ENCODE results near the gene CST6.
A peak's percentile ranks its signal among the peaks of the same experiment; 100 is the strongest.

Gene CST6

DNA sequence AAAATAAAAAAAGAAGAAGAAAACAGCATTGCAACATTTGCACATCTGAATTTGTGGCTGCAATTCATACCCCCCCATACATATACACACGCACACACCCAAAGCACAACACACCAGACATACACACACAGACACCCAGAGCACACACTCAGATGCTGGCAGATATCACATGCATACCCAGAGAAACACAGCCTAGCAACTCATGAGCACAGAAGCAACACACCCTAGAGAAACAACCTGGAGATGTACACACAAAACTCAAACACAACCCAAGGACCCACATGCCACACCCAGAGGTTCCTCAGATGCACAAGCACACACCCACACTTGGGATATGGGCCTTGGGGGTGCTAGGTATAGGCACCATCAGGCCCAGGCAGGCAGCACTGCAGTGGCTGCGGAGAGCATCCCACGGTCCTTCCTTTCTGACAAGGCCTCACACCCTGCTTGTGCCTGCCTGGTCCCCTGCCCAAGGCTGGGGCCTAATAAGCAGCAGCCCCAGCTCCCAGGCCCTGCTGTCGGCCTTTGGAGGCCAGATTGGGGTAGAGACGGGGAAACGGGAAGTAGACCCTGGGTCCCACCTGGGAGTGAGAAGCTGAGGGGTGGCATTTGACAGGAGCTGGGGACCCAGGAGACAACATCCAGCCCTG lies 3.1 kb downstream of the CST6 start:
- H3K4me1 ChIP-seq, result peaks cover 14% of the 10 kb centered on the region
- no peaks in the 10 kb centered on the region for H3K36me3 ChIP-seq (ENCODE audit: control insufficient read depth, insufficient read depth, low read length)
- peak overlapping the region; percentile 56 for H2AFZ ChIP-seq
- H3K4me3 ChIP-seq (ENCODE audit: low read depth, low read length), result no peak overlapping the region
- no peak overlapping the region for H3K4me2 ChIP-seq (ENCODE audit: low read length)
- H3K9ac ChIP-seq, result no peak overlapping the region
- H3K9me3 ChIP-seq (ENCODE audit: control insufficient read depth, low read length), result no peaks in the 10 kb centered on the region
- peak overlapping the region; percentile 92 for H3K27ac ChIP-seq
- TF ChIP-seq, protein P1, sequence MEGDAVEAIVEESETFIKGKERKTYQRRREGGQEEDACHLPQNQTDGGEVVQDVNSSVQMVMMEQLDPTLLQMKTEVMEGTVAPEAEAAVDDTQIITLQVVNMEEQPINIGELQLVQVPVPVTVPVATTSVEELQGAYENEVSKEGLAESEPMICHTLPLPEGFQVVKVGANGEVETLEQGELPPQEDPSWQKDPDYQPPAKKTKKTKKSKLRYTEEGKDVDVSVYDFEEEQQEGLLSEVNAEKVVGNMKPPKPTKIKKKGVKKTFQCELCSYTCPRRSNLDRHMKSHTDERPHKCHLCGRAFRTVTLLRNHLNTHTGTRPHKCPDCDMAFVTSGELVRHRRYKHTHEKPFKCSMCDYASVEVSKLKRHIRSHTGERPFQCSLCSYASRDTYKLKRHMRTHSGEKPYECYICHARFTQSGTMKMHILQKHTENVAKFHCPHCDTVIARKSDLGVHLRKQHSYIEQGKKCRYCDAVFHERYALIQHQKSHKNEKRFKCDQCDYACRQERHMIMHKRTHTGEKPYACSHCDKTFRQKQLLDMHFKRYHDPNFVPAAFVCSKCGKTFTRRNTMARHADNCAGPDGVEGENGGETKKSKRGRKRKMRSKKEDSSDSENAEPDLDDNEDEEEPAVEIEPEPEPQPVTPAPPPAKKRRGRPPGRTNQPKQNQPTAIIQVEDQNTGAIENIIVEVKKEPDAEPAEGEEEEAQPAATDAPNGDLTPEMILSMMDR (IDR thresholded peaks at IDR 0.05), result no peak
- H3K79me2 ChIP-seq, result no peaks in the 10 kb centered on the region
- H3K27me3 ChIP-seq (ENCODE audit: control insufficient read depth, insufficient read depth, low read length), result no peaks in the 10 kb centered on the region

DNA sequence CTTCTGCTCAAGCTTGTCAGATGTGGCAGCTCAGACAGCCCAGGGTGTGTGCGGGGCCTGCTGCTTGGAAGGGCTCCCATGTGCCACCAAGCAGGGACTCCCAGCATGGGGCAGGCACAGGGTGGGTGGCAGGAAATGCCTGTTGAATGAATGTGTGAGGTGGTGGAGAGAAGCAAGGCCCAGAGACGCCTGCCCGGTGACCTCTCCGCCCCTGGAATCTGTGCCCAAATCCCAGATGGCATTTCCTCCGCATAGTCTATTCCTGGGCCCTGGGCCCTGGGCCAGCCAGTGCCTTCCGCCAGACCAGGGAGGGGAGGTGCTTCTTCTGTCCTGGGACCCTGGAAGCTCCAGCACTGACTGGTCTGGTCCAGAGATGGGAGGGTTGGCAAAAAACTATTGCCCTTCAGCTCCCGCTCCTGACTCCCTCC lies 3.7 kb downstream of the CST6 start:
- Histone ChIP-seq H3K9ac (no peak overlapping the region), H3K9me3 (ENCODE audit: control insufficient read depth, low read length) (no peaks in the 10 kb centered on the region), H3K4me2 (ENCODE audit: low read length) (no peak overlapping the region), H3K79me2 (no peaks in the 10 kb centered on the region), H3K4me3 (ENCODE audit: low read depth, low read length) (no peak overlapping the region), H3K27ac (peak overlapping the region; percentile 92), H2AFZ (peak overlapping the region; percentile 56), H3K36me3 (ENCODE audit: control insufficient read depth, insufficient read depth, low read length) (no peaks in the 10 kb centered on the region), H3K27me3 (ENCODE audit: control insufficient read depth, insufficient read depth, low read length) (no peaks in the 10 kb centered on the region), H3K4me1 (peaks cover 14% of the 10 kb centered on the region)
- TF ChIP-seq, protein P1 (IDR thresholded peaks at IDR 0.05), result no peak

GRCh38 chr11:66015936-66016792 lies 4.4 kb downstream of the CST6 start:
- Histone ChIP-seq H3K9ac (no peak overlapping the region), H3K36me3 (ENCODE audit: control insufficient read depth, insufficient read depth, low read length) (no peaks in the 10 kb centered on the region), H3K4me2 (ENCODE audit: low read length) (no peak overlapping the region), H3K4me3 (ENCODE audit: low read depth, low read length) (no peak overlapping the region), H3K9me3 (ENCODE audit: control insufficient read depth, low read length) (no peaks in the 10 kb centered on the region), H3K79me2 (no peaks in the 10 kb centered on the region), H3K4me1 (peaks cover 14% of the 10 kb centered on the region), H3K27ac (peak overlapping the region; percentile 92), H3K27me3 (ENCODE audit: control insufficient read depth, insufficient read depth, low read length) (no peaks in the 10 kb centered on the region), H2AFZ (peak overlapping the region; percentile 56)
- TF ChIP-seq, protein P1 (IDR thresholded peaks at IDR 0.05), result no peak

GRCh38 chr11:66016793-66017177 lies 5.0 kb downstream of the CST6 start:
- peak overlapping the region; percentile 92 for H3K27ac ChIP-seq
- H3K27me3 ChIP-seq (ENCODE audit: control insufficient read depth, insufficient read depth, low read length), result no peaks in the 10 kb centered on the region
- no peaks in the 10 kb centered on the region for H3K79me2 ChIP-seq
- no peaks in the 10 kb centered on the region for H3K9me3 ChIP-seq (ENCODE audit: control insufficient read depth, low read length)
- H3K4me2 ChIP-seq (ENCODE audit: low read length), result no peak overlapping the region
- peak overlapping the region; percentile 56 for H2AFZ ChIP-seq
- H3K4me3 ChIP-seq (ENCODE audit: low read depth, low read length), result no peak overlapping the region
- no peak overlapping the region for H3K9ac ChIP-seq
- H3K36me3 ChIP-seq (ENCODE audit: control insufficient read depth, insufficient read depth, low read length), result no peaks in the 10 kb centered on the region
- peaks cover 11% of the 10 kb centered on the region for H3K4me1 ChIP-seq
- TF ChIP-seq, protein P1 (IDR thresholded peaks at IDR 0.05), result no peak

Measured in parathyroid adenoma (tissue), 2 donors.